Suppressor macrophage treated with lipopolysaccharide for 4 hours (primary cell): Measurements from ENCODE around the gene KLF13.
A peak's percentile ranks its signal among the peaks of the same experiment; 100 is the strongest.

Experiments
- DNase-seq: peaks from one replicate; pipeline ENCODE4 v3.0.0-alpha.2; 2020

The KLF13 gene

DNA sequence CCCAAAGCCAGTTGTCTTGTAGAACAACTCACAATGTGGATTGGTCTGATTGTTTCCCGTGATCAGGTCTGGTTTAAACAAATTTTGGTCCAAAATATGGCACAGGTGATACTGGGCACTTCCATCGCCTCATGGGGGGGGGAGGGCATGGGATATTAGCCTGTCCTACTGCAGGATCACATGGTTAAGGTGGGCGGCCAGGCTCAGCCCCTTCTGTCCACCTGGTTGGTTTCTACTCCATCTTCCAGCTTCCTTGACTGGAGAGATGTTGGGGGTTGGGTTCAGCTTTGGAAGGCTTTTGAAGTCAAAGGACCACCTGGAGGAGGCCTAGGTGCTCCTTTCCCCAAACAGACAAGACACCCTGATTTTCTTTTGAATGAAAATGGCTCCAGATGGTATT, 7.2 kb downstream of the KLF13 start:
- no peak for DNase-seq

- DNase-seq: no peak
These were observed 9.5 kb downstream of the KLF13 start for GRCh38 chr15:31335989-31336592.

GRCh38 chr15:31336593-31337295, 10.1 kb downstream of the KLF13 start:
- no peak for DNase-seq

DNA sequence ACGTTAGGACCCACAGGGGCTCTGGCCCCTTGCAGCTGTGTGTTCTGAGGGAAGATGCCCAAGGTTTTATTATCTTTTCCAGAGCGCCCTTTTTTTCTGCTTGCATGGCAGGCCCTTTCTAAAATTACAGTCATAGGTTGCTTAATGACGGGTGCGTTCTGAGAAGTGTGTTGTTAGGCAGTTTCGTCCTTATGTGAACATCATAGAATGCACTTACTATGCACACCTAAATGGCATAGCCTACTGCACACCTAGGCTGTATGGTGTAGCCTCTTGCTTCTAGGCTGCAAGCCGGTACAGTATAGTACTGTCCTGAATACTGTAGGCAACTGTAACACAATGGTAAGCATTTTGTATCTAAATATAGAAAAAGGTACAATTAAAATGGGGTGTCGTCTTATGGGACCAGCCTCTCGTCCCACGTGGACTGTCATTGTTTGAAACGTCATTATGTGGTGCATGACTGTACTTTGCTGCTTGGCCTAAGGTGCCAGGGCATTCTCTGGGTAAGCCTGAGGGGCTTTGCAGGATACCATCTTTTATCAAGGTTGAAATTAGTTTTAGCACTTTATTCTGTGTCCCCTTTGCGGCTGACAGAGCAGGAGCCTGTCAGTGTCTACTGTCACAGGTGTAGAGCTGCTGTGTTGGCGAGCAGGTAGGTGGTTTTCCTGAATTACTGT, 10.9 kb downstream of the KLF13 start:
- DNase-seq: no peak

- DNase-seq: no peak
These were observed 11.8 kb downstream of the KLF13 start for GRCh38 chr15:31338318-31338878.

- peak; percentile 91 for DNase-seq
These were observed 12.4 kb downstream of the KLF13 start for GRCh38 chr15:31338879-31339557.

GRCh38 chr15:31339558-31339895, 12.9 kb downstream of the KLF13 start:
- no peak for DNase-seq

DNA sequence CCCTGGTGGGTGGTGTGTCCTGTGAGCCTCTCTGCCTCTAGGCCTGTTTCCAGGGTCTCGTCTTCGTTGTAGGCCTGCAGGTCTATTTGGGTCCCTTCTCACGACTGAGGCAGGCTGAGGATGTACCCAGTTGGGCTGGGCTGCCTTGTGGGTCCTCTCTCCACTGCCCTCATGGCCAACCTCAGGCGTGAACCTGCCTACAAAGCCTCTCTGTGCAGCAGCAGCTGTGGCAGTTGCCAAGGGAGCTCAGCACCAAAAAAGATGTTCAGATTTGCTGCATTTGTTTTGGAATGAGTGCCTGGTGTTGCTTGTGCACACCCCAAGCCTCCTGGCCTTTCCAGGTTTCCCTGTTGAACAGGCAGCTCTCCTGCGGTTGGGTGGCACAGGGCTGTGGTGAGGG, 13.4 kb downstream of the KLF13 start:
- no peak for DNase-seq

DNA sequence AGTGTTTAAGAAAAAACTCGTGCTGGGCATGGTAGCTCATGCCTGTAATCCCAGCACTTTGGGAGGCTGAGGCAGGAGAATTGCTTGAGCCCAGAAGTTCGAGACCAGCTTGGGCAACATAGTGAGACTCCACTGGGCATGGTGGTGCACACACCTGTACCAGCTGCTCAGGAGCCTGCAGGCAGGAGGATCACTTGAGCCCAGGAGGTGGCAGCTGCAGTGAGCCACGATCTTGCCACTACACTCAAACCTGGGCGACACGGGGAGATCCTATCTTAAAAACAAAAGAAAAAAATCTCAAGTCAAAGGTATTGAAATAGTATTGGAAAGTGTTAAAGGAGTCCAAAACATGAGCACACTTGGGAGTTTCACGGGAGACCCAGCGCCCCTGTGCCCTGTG, 14.0 kb downstream of the KLF13 start:
- no peak for DNase-seq

GRCh38 chr15:31341071-31341470, 14.4 kb downstream of the KLF13 start:
- DNase-seq: no peak

GRCh38 chr15:31341496-31342195, 15.0 kb downstream of the KLF13 start:
- no peak for DNase-seq

DNA sequence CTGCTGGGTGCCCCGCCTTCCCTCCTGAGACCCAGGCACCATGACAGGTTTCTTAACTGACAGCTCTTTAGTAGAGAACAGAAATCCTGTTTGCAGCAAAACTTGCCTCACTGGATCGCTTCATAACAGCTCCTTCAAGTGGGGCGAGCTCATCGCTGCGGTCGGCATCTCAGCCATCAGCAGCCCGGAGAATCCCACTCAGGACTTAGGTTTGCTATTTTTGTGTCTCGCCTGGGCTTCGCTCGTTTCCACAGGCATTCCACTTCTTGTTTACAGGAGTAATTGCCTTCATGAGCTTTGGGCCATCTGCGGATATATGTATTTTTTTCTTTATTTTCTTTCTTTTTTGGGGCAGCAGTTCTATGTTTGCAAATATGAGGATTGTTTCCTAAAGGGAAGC, 15.7 kb downstream of the KLF13 start:
- no peak for DNase-seq

DNA sequence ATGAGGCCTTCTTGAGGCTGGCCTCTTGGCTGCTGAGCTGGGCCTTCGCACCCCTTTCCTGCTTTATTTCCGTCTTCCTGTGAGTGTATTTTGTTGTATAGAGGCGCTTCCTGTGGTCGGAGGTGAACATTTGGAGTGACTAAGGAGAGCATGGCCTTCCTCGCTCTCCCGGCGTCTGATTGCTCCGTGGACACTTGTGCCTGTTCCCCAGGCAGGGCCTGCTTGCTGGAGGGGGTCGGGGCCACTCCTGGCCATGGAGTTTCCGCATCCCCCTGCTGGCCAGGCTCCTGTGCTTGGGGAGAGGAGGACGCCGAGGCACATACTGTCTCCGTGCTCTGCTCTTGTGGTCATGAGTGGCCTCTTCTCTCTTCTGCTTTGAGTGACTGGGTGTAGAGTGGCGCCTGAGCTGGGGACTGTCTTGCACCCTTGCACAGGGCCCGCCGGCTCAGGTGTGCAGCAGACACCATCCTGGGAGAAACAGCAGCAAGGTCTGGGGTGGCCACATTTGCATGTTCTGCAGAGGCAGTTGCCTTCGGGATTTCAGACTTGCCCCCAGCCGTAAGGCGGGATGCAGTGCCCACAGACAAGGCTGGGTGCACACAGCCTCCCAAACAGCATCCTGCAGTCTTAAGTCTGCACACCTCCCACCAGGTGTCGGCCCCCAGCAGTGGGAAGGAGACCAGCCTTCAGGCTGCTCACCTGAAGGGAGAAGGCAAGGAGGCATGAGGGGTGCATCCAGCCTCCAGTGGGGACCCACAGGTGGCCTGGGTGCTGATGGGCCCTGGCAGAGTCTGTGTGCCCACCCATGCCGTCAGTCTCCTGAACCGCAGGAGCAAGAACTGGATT, 16.4 kb downstream of the KLF13 start:
- no peak for DNase-seq

GRCh38 chr15:31343831-31344230, 17.2 kb downstream of the KLF13 start:
- no peak for DNase-seq

GRCh38 chr15:31344266-31344665, 17.6 kb downstream of the KLF13 start:
- DNase-seq: no peak

DNA sequence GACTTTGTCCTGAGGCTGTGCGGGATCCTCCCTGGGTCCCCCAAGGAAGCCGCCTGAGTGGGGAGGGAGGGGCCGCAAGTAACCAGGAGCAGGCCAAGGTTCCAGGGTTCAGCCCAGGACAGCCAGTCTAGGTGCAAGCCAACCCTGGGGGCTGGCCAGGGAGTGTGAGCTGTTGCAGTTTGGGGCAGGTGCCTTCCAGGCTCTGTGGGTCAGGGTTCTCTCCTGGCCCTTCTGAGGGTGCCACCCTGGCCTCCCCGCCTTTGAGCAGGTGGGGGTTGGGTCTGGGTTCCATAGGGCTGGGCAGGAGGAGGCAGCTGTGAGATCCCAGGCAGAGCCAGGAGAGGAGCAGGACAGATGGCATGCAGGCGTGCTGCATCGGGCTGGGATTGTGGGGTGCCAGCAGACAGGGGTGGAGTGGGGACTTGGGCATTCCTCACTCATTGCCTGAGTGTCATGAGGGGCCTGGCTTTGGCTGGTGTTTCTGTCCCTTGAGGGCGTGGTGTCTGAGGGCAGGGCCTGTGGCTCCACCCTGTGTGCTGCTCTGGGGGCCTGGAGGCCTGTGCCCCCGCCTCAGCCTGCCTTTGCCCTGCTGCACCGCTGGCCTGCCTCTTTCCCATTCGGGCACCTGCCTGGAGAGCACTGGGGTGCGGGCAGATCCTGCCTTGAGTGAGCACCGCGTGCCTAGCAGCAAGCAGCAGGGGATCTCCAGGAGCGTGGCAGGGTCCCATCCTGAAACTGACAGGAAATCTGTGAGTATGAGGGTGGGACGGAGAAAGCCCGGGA, 18.4 kb downstream of the KLF13 start:
- DNase-seq: no peak

GRCh38 chr15:31345606-31346366, 19.2 kb downstream of the KLF13 start:
- no peak for DNase-seq

DNA sequence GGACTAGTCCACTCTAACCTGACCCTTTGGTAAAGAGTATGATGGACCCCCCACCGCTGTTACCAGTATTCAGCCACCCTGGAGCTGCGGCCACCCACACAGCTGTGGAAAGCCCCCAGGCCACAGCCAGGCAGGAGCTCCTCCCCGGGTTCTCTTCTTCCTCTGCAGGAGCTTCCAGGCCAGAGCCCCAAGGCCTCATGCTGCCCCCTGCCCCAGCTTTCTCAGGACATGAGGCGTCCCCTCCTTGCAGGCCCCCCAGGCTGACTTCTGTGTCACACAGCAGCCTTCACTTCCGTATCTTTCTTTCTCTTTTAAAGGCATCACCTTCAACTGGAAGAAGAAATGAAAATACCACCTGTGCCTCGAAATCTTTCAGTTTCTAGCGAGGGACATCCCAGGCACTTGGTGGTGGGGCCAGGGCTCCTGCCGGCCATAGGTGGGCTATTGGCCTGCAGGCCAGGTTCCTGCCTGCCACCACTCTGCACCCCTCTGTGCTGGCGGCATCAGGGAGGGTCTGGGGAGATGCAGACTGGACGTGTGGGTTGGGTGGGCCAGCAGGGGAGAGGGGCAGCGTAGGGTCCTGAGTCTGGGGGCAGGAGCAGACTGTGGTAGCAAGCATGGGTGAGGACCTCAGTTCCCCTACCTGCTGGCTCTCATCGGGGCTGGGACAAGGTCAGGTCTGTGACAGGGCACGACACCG, 19.9 kb downstream of the KLF13 start:
- no peak for DNase-seq
